B cell (primary cell): ENCODE data around the gene INF2. TPM values are rescaled to one million over a fixed set of nuclear protein-coding genes. Genes with fewer than 3 reads are reported as not detected.
"Not testable (repeated sequence)": the region's sequence is repeated elsewhere in the genome, so short reads cannot be mapped to it uniquely, and the experiment has no call there.

Source experiments
- ATAC-seq: fragments of 200-7000 bp; cut with Tn5 transposase; one replicate; pipeline ENCODE4 v1.10.0; 2021; ENCODE audit warnings: low read depth, mild to moderate bottlenecking, moderate number of reproducible peaks, moderate library complexity
- CTCF ChIA-PET: fragments of 350-600 bp; sonication (Branson Sonifier 250); formaldehyde crosslinking; loops from one replicate; lab custom pipeline; 2021; ENCODE audit warnings: antibody characterized with exemption, inconsistent platforms; lab: Charles Lee
- POLR2A ChIA-PET: fragments of 350-600 bp; sonication (Branson Sonifier 250); formaldehyde crosslinking; loops from one replicate; lab custom pipeline; 2021; ENCODE audit warnings: antibody characterized with exemption; lab: Charles Lee
- DNase-seq: peaks from one replicate; pipeline ENCODE4 v3.0.0; 2013
- H2AFZ ChIP-seq: 2 replicates; pipeline ENCODE4 v1.6.1; 2012; ENCODE audit warnings: mild to moderate bottlenecking, low read depth, low read length; ENCODE audit not compliant: insufficient read depth, poor library complexity, severe bottlenecking
- H3K27ac ChIP-seq, 2 donors: 1 replicate in 1 of 2; 2 replicates in 1 of 2; pipeline ENCODE4 v1.5.1; 2012 to 2013; ENCODE audit warnings: low read length in 2 of 2, mild to moderate bottlenecking in 2 of 2, moderate library complexity in 1 of 2
- H3K27me3 ChIP-seq, 4 experiments: fragments of 200-600 bp in 1 of 4; sonication (generic) in 1 of 4; replicated peaks in 1 of 4; 1 replicate in 2 of 4; 2 replicates in 2 of 4; pipeline versions ENCODE4 v1.6.1 to v1.7.0; 2013 to 2016; ENCODE audit warnings: low read length in 3 of 4, mild to moderate bottlenecking in 2 of 4, mixed read lengths in 1 of 4, moderate library complexity in 1 of 4; ENCODE audit not compliant: insufficient read depth in 4 of 4, control insufficient read depth in 3 of 4; ENCODE audit errors: control extremely low read depth in 1 of 4
- H3K36me3 ChIP-seq, 2 experiments: replicated peaks in 1 of 2; 1 replicate in 1 of 2; 2 replicates in 1 of 2; pipeline versions ENCODE4 v1.6.1 to v1.7.1; 2013; ENCODE audit warnings: low read length in 1 of 2; ENCODE audit not compliant: insufficient read depth in 2 of 2, control insufficient read depth in 1 of 2; ENCODE audit errors: control extremely low read depth in 1 of 2, extremely low read depth in 1 of 2
- H3K4me1 ChIP-seq, 2 donors: fragments of 200-600 bp in 1 of 2; sonication (generic) in 1 of 2; 1 replicate in 1 of 2; 2 replicates in 1 of 2; pipeline versions ENCODE4 v1.5.1 to v1.6.1; 2013 to 2017; ENCODE audit warnings: low read length in 2 of 2; ENCODE audit not compliant: control insufficient read depth in 2 of 2, insufficient read depth in 2 of 2
- H3K4me2 ChIP-seq: replicated peaks from 2 replicates; pipeline ENCODE3; 2012; ENCODE audit warnings: mild to moderate bottlenecking, low read depth, low read length; ENCODE audit not compliant: poor library complexity, severe bottlenecking
- H3K4me3 ChIP-seq, 5 experiments: fragments of 200-600 bp in 1 of 5; sonication (generic) in 1 of 5; 1 replicate in 3 of 5; 2 replicates in 2 of 5; pipeline versions ENCODE4 v1.5.1 to v1.7.0; 2011 to 2016; ENCODE audit warnings: low read length in 4 of 5, mild to moderate bottlenecking in 4 of 5, low read depth in 2 of 5, control low read depth in 1 of 5, moderate library complexity in 1 of 5; ENCODE audit not compliant: insufficient read depth in 1 of 5; ENCODE audit errors: control extremely low read depth in 1 of 5, extremely low read depth in 1 of 5
- H3K79me2 ChIP-seq: fragments of 200-600 bp; sonication (generic); one replicate; pipeline ENCODE4 v1.6.0; 2016; ENCODE audit warnings: low read length; ENCODE audit not compliant: control insufficient read depth, insufficient read depth
- H3K9ac ChIP-seq: fragments of 200-600 bp; sonication (generic); 2 replicates; pipeline ENCODE4 v1.6.1; 2017; ENCODE audit warnings: mild to moderate bottlenecking, low read length, moderate library complexity
- H3K9me3 ChIP-seq, 3 donors: one replicate each; pipeline versions ENCODE4 v1.6.1 to v1.7.1; 2013; ENCODE audit warnings: low read length in 2 of 3; ENCODE audit not compliant: control insufficient read depth in 2 of 3, insufficient read depth in 1 of 3; ENCODE audit errors: control extremely low read depth in 1 of 3
- H4K20me1 ChIP-seq: 2 replicates; pipeline ENCODE4 v1.6.0; 2012; ENCODE audit warnings: mild to moderate bottlenecking, low read length; ENCODE audit not compliant: insufficient read depth, control insufficient read depth, poor library complexity, severe bottlenecking
- H3K27ac Mint-ChIP-seq: one replicate; pipeline ENCODE4 v1.8.0; 2021; ENCODE audit warnings: mixed read lengths
- H3K27me3 Mint-ChIP-seq: one replicate; pipeline ENCODE4 v1.8.0; 2021; ENCODE audit warnings: mixed read lengths
- H3K4me1 Mint-ChIP-seq: one replicate; pipeline ENCODE4 v1.8.0; 2021; ENCODE audit warnings: mixed read lengths
- H3K4me3 Mint-ChIP-seq: one replicate; pipeline ENCODE4 v1.8.0; 2021; ENCODE audit warnings: mixed read lengths
- H3K9me3 Mint-ChIP-seq: one replicate; pipeline ENCODE4 v1.8.0; 2022; ENCODE audit warnings: mixed read lengths; ENCODE audit not compliant: insufficient read depth
- EZH2 ChIP-seq: IDR thresholded peaks from 2 replicates; pipeline ENCODE4 v1.6.1; 2012; ENCODE audit warnings: borderline replicate concordance, low read depth, mild to moderate bottlenecking, moderate library complexity, low read length; ENCODE audit not compliant: insufficient read depth, poor library complexity, severe bottlenecking
- WGBS: methylation state at CpG from one replicate; pipeline ENCODE4 v1.1.5; 2013; ENCODE audit warnings: missing lambda C conversion rate; ENCODE audit not compliant: insufficient coverage; 5-methylcytosine and 5-hydroxymethylcytosine counted together
- intact Hi-C: fragments of 100-400 bp; cut with micrococcal nuclease; formaldehyde crosslinking; loops from one replicate; pipeline ENCODE4 v1.10.0; 2022
- polyA plus RNA-seq: library from polyadenylated mRNA; depleted of rRNA; stranded (reverse); fragments of >200 nt; gene quantifications from 2 replicates; pipeline ENCODE4 v1.2.3, GENCODE V29; 2012
- total RNA-seq, 2 donors: library from RNA; stranded (reverse); fragments of 120-200 nt in 1 of 2; gene quantifications; 1 replicate in 1 of 2; 2 replicates in 1 of 2; pipeline versions ENCODE4 v1.2.3 to v1.2.4, GENCODE V29; 2013 to 2022
- TF ChIP-seq, protein P1 (sequence below): fragments of 200-600 bp; IDR thresholded peaks from one replicate; pipeline ENCODE4 v1.8.0; 2022; ENCODE audit warnings: antibody characterized with exemption, mild to moderate bottlenecking

INF2 gene
- total and polyA plus RNA-seq, 2 donors (not counting 1 experiment from before 2014, with no cell fraction given) = 90.2 to 100 TPM

DNA sequence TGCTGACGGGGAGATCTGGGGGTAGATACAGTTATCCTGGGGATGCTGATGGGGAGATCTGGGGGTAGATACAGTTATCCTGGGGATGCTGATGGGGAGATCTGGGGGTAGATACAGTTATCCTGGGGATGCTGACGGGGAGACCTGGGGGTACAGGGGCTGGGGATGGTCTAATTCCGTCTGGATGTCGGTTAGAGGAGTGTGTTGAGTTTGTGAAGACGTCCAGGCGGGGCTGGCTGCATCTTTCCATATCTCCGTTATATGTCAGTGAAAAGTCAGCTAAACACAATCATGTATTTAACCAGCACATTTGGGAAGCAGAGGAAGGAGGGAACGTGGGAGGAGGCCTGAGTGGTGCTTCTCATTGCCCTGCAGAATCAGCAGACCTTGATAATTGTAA is 17.3 kb upstream of the INF2 start:
- H3K4me1 ChIP-seq, H3K27me3 ChIP-seq, H3K36me3 ChIP-seq, ATAC-seq, H3K4me2 ChIP-seq, H3K79me2 ChIP-seq, intact Hi-C loops, H3K27ac ChIP-seq, H4K20me1 ChIP-seq, H3K9ac ChIP-seq, H3K4me3 Mint-ChIP-seq, H3K4me3 ChIP-seq, DNase-seq, H3K27me3 Mint-ChIP-seq, POLR2A ChIA-PET, H3K27ac Mint-ChIP-seq, H3K9me3 Mint-ChIP-seq, CTCF ChIA-PET, H2AFZ ChIP-seq: not testable (repeated sequence)
- H3K4me1 Mint-ChIP-seq = peaks cover 11% of the 10 kb centered on the region
- peaks cover 0 to 15% (median 7%) of the 10 kb centered on the region in 3 donors for H3K9me3 ChIP-seq
- no CpG with 5 or more reads among the region's 8 CpGs for WGBS

DNA sequence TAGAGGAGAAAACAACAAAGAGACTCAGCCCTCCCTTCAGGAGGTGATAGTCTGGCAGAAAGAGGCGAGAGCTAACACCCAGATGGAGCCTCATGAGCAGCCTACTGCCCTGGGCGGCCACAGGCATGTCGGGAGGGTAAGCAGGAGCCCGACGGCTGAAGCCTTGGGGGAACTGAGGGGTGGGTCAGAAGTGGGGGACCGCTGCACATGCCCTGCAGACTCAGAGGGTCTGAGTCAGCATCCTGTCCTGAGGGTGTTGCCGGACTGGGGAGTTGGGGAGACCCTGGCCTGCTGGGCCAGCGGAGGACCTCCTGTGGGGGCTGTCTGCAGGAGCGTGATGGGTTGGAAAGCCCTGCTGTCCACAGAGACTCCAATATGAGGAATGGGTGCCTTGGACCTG is 15.9 kb upstream of the INF2 start:
- H3K4me3 ChIP-seq = no peak overlapping the region
- H3K4me1 ChIP-seq = peaks cover 14 to 23% of the 10 kb centered on the region in 2 donors
- no peak overlapping the region for H3K9ac ChIP-seq
- H3K4me2 ChIP-seq = no peak overlapping the region
- ATAC-seq = no peak
- H3K27ac ChIP-seq = no peak overlapping the region
- ChIA-PET CTCF (interaction anchor here (1.1 kb wide), 1 partner anchor 16 kb away, joined by 3 read pairs; no protein-coding TSS in a partner anchor), POLR2A (no interaction called here)
- Mint-ChIP-seq H3K9me3 (peaks cover 9% of the 10 kb centered on the region), H3K27me3 (no peaks in the 10 kb centered on the region), H3K4me3 (no peak overlapping the region), H3K27ac (no peak overlapping the region), H3K4me1 (peaks cover 23% of the 10 kb centered on the region)
- over 99% methylated on average over 9 of the region's 9 CpGs for WGBS
- H4K20me1 ChIP-seq = no peaks in the 10 kb centered on the region
- intact Hi-C loops = no loop called here
- TF ChIP-seq, protein P1, sequence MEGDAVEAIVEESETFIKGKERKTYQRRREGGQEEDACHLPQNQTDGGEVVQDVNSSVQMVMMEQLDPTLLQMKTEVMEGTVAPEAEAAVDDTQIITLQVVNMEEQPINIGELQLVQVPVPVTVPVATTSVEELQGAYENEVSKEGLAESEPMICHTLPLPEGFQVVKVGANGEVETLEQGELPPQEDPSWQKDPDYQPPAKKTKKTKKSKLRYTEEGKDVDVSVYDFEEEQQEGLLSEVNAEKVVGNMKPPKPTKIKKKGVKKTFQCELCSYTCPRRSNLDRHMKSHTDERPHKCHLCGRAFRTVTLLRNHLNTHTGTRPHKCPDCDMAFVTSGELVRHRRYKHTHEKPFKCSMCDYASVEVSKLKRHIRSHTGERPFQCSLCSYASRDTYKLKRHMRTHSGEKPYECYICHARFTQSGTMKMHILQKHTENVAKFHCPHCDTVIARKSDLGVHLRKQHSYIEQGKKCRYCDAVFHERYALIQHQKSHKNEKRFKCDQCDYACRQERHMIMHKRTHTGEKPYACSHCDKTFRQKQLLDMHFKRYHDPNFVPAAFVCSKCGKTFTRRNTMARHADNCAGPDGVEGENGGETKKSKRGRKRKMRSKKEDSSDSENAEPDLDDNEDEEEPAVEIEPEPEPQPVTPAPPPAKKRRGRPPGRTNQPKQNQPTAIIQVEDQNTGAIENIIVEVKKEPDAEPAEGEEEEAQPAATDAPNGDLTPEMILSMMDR = no peak
- TF ChIP-seq EZH2 = no peak
- no peaks in the 10 kb centered on the region for H3K27me3 ChIP-seq
- H3K79me2 ChIP-seq = no peaks in the 10 kb centered on the region
- DNase-seq = no peak
- H3K36me3 ChIP-seq = no peaks in the 10 kb centered on the region
- H3K9me3 ChIP-seq = peaks cover 0 to 15% (median 7%) of the 10 kb centered on the region in 3 donors
- no peak overlapping the region for H2AFZ ChIP-seq
